Liver (tissue), 9 donors: ENCODE measurements around the gene ZNF280A. TPM values are rescaled to one million over a fixed set of nuclear protein-coding genes. Genes with fewer than 3 reads are reported as not detected.

Experiments used
- DNase-seq: peaks from one replicate; pipeline ENCODE4 v3.0.0-alpha.2; 2017; ENCODE audit warnings: low spot score
- H3K27ac ChIP-seq, 2 donors: one replicate each; pipeline ENCODE4 v1.7.0; 2013; ENCODE audit warnings: inconsistent platforms in 2 of 2, low read length in 2 of 2, control low read depth in 1 of 2, low read depth in 1 of 2, mild to moderate bottlenecking in 1 of 2
- H3K27me3 ChIP-seq, 4 donors: one replicate each; pipeline versions ENCODE4 v1.6.1 to v1.7.0; 2013; ENCODE audit warnings: low read length in 3 of 4, inconsistent platforms in 1 of 4, mild to moderate bottlenecking in 1 of 4, moderate library complexity in 1 of 4; ENCODE audit not compliant: control insufficient read depth in 4 of 4, insufficient read depth in 4 of 4
- H3K36me3 ChIP-seq, 4 donors: one replicate each; pipeline versions ENCODE4 v1.6.1 to v1.7.0; 2013; ENCODE audit warnings: low read length in 3 of 4, mild to moderate bottlenecking in 3 of 4, low read depth in 1 of 4, moderate library complexity in 1 of 4; ENCODE audit not compliant: control insufficient read depth in 4 of 4, insufficient read depth in 3 of 4
- H3K4me1 ChIP-seq, 4 donors: one replicate each; pipeline versions ENCODE4 v1.6.1 to v1.7.0; 2013; ENCODE audit warnings: low read length in 3 of 4, mild to moderate bottlenecking in 3 of 4, moderate library complexity in 1 of 4; ENCODE audit not compliant: control insufficient read depth in 4 of 4, insufficient read depth in 4 of 4
- H3K4me3 ChIP-seq, 3 donors: one replicate each; pipeline versions ENCODE4 v1.6.1 to v1.7.0; 2013; ENCODE audit warnings: low read length in 3 of 3, control low read depth in 1 of 3, low read depth in 1 of 3, mild to moderate bottlenecking in 1 of 3
- H3K9ac ChIP-seq, 2 donors: one replicate each; pipeline ENCODE4 v1.7.0; 2013; ENCODE audit warnings: low read length in 2 of 2, mild to moderate bottlenecking in 2 of 2, moderate library complexity in 2 of 2, control low read depth in 1 of 2, low read depth in 1 of 2
- H3K9me3 ChIP-seq, 4 donors: one replicate each; pipeline versions ENCODE4 v1.6.1 to v1.7.0; 2013; ENCODE audit warnings: low read length in 3 of 4; ENCODE audit not compliant: control insufficient read depth in 4 of 4
- EGR1 ChIP-seq, 2 donors: IDR thresholded peaks; 2 replicates each; pipeline ENCODE4 v1.6.1; 2016 to 2018; ENCODE audit warnings: antibody characterized with exemption in 2 of 2, low read depth in 2 of 2
- FOXA1 ChIP-seq: IDR thresholded peaks from 2 replicates; pipeline ENCODE4 v1.6.1; 2016; ENCODE audit warnings: antibody characterized with exemption
- FOXA2 ChIP-seq: IDR thresholded peaks from 2 replicates; pipeline ENCODE4 v1.6.1; 2016; ENCODE audit warnings: antibody characterized with exemption
- HNF4A ChIP-seq, 2 donors: conservative IDR thresholded peaks; 2 replicates each; pipeline ENCODE4 v1.6.1; 2016; ENCODE audit warnings: antibody characterized with exemption in 2 of 2, mild to moderate bottlenecking in 2 of 2
- HNF4G ChIP-seq: IDR thresholded peaks from 2 replicates; pipeline ENCODE4 v1.6.1; 2016; ENCODE audit warnings: antibody characterized with exemption
- JUND ChIP-seq, 2 donors: IDR thresholded peaks; 2 replicates each; pipeline ENCODE4 v1.6.1; 2016; ENCODE audit warnings: antibody characterized with exemption in 2 of 2
- MAX ChIP-seq: IDR thresholded peaks from 2 replicates; pipeline ENCODE4 v1.6.1; 2016; ENCODE audit warnings: antibody characterized with exemption
- NR2F2 ChIP-seq: IDR thresholded peaks from 2 replicates; pipeline ENCODE4 v1.6.1; 2016; ENCODE audit warnings: antibody characterized with exemption
- RAD21 ChIP-seq, 2 donors: IDR thresholded peaks; 2 replicates each; pipeline ENCODE4 v1.6.1; 2016; ENCODE audit warnings: antibody characterized with exemption in 2 of 2, mild to moderate bottlenecking in 2 of 2
- RXRA ChIP-seq, 2 donors: IDR thresholded peaks; 2 replicates each; pipeline ENCODE4 v1.6.1; 2017 to 2018; ENCODE audit warnings: antibody characterized with exemption in 2 of 2, mild to moderate bottlenecking in 1 of 2
- SP1 ChIP-seq: IDR thresholded peaks from 2 replicates; pipeline ENCODE4 v1.6.1; 2018; ENCODE audit warnings: antibody characterized with exemption, mild to moderate bottlenecking
- TAF1 ChIP-seq: conservative IDR thresholded peaks from 2 replicates; pipeline ENCODE4 v1.6.1; 2016; ENCODE audit warnings: antibody characterized with exemption, mild to moderate bottlenecking
- YY1 ChIP-seq: IDR thresholded peaks from 2 replicates; pipeline ENCODE4 v1.6.1; 2016; ENCODE audit warnings: antibody characterized with exemption, mild to moderate bottlenecking
- WGBS: extraction: QIAGEN DNeasy Blood & Tissue Kit; methylation state at CpG from one replicate; pipeline ENCODE4 v1.1.7; 2013; 5-methylcytosine and 5-hydroxymethylcytosine counted together
- polyA plus RNA-seq, 2 donors: library from polyadenylated mRNA; stranded (reverse) in 1 of 2; unstranded in 1 of 2; fragments of 200-250 nt in 1 of 2; fragments of >200 nt in 1 of 2; fragmentation: Nextera tagmentation in 1 of 2; extraction: Ambion mirVana in 1 of 2; gene quantifications; one replicate each; pipeline versions ENCODE4 v1.2.1 to v1.2.3, GENCODE V29; 2013 to 2015
- total RNA-seq, 2 donors: library from RNA; depleted of rRNA; stranded (reverse); fragments of >200 nt; gene quantifications; one replicate each; pipeline ENCODE4 v1.2.3, GENCODE V29; 2014
- TF ChIP-seq, protein P1 (sequence below): fragments of 150-350 bp; IDR thresholded peaks from 2 replicates; pipeline ENCODE4 v1.5.1; 2017; ENCODE audit warnings: improper control_type of control experiment, low read depth, low read length; ENCODE audit not compliant: missing input control
- TF ChIP-seq, protein P2 (sequence below): IDR thresholded peaks from 2 replicates; pipeline ENCODE4 v1.6.1; 2016; ENCODE audit warnings: antibody characterized with exemption
- TF ChIP-seq, protein P3 (sequence below): IDR thresholded peaks from 2 replicates; pipeline ENCODE4 v1.6.1; 2016; ENCODE audit warnings: antibody characterized with exemption, mild to moderate bottlenecking
- TF ChIP-seq, protein P4 (sequence below): IDR thresholded peaks from 2 replicates; pipeline ENCODE4 v1.6.1; 2016; ENCODE audit warnings: antibody characterized with exemption
- donor health status: healthy.
- donor health status: healthy.
- donor health status: healthy.
- donor health status: healthy.
- donor health status: healthy.

ZNF280A gene
- total and polyA plus RNA-seq, 4 donors = not detected

DNA sequence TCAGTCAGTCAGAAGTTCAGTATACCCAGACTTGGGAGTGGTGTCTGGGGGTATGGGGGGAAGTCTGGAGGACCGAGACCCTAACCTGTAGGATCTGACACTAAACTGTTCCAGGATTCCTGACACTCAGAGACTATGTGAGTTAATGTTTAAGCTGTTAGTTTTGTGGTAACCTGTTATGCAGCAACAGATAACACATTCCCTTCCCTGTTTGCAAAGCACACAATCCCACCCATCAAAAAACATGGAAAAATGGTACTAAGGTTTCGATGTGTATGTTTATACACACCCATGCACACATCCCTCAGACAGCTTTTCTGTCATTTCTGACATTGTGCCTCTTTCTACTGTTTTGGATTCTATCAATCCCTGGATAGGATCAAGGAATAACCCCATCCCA is 39.1 kb downstream of the ZNF280A start:
- Histone ChIP-seq H3K9ac (no peak overlapping the region), H3K9me3 (no peaks in the 10 kb centered on the region), H3K27me3 (no peaks in the 10 kb centered on the region), H3K36me3 (no peaks in the 10 kb centered on the region), H3K4me1 (no peaks in the 10 kb centered on the region), H3K4me3 (no peak overlapping the region), H3K27ac (no peak overlapping the region)
- no peak for TF ChIP-seq MAX
- no peak for TF ChIP-seq FOXA2
- no peak for TF ChIP-seq HNF4A (conservative IDR thresholded peaks at IDR 0.05)
- TF ChIP-seq, protein P1, sequence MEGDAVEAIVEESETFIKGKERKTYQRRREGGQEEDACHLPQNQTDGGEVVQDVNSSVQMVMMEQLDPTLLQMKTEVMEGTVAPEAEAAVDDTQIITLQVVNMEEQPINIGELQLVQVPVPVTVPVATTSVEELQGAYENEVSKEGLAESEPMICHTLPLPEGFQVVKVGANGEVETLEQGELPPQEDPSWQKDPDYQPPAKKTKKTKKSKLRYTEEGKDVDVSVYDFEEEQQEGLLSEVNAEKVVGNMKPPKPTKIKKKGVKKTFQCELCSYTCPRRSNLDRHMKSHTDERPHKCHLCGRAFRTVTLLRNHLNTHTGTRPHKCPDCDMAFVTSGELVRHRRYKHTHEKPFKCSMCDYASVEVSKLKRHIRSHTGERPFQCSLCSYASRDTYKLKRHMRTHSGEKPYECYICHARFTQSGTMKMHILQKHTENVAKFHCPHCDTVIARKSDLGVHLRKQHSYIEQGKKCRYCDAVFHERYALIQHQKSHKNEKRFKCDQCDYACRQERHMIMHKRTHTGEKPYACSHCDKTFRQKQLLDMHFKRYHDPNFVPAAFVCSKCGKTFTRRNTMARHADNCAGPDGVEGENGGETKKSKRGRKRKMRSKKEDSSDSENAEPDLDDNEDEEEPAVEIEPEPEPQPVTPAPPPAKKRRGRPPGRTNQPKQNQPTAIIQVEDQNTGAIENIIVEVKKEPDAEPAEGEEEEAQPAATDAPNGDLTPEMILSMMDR = no peak
- TF ChIP-seq, protein P2, sequence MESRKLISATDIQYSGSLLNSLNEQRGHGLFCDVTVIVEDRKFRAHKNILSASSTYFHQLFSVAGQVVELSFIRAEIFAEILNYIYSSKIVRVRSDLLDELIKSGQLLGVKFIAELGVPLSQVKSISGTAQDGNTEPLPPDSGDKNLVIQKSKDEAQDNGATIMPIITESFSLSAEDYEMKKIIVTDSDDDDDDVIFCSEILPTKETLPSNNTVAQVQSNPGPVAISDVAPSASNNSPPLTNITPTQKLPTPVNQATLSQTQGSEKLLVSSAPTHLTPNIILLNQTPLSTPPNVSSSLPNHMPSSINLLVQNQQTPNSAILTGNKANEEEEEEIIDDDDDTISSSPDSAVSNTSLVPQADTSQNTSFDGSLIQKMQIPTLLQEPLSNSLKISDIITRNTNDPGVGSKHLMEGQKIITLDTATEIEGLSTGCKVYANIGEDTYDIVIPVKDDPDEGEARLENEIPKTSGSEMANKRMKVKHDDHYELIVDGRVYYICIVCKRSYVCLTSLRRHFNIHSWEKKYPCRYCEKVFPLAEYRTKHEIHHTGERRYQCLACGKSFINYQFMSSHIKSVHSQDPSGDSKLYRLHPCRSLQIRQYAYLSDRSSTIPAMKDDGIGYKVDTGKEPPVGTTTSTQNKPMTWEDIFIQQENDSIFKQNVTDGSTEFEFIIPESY = no peak
- WGBS = 35% methylated on average over 2 of the region's 2 CpGs
- no peak for DNase-seq

DNA sequence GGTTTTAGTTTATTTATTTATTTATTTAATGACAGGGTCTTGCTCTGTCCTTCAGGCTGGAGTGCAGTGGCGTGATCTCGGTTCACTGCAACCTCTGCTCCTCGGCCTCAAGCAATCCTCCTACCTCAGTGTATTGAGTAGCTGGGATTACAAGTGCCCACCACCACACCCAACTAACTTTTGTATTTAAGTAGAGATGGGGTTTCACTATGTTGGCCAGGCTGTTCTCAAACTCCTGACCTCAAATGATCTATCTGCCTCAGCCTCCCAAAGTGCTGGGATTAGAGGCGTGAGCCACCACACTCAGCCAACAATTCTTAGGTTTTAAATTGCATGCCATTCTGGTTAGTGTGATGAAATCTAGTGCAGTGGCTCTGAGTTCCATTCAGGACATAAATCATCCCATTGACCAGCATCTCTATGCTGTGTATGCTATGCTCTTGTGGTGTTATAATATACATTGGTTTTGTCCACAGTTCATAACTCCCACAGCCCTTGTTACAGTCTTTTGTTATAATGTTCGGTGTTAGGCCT is 40.0 kb downstream of the ZNF280A start:
- H3K9ac ChIP-seq = no peak overlapping the region
- 97% methylated on average over 5 of the region's 5 CpGs for WGBS
- no peaks in the 10 kb centered on the region for H3K36me3 ChIP-seq
- no peak overlapping the region for H3K4me3 ChIP-seq
- no peak for DNase-seq
- H3K27ac ChIP-seq = no peak overlapping the region
- TF ChIP-seq FOXA1 (no peak), RAD21 (IDR thresholded peaks at IDR 0.05) (no peak), RXRA (IDR thresholded peaks at IDR 0.05) (no peak), YY1 (no peak), HNF4A (conservative IDR thresholded peaks at IDR 0.05) (no peak), FOXA2 (no peak), HNF4G (no peak), EGR1 (IDR thresholded peaks at IDR 0.05; ENCODE audit: low read depth in 2 of 2) (no peak), TAF1 (no peak), MAX (no peak), NR2F2 (no peak), JUND (IDR thresholded peaks at IDR 0.05) (no peak), SP1 (no peak)
- TF ChIP-seq, protein P3, sequence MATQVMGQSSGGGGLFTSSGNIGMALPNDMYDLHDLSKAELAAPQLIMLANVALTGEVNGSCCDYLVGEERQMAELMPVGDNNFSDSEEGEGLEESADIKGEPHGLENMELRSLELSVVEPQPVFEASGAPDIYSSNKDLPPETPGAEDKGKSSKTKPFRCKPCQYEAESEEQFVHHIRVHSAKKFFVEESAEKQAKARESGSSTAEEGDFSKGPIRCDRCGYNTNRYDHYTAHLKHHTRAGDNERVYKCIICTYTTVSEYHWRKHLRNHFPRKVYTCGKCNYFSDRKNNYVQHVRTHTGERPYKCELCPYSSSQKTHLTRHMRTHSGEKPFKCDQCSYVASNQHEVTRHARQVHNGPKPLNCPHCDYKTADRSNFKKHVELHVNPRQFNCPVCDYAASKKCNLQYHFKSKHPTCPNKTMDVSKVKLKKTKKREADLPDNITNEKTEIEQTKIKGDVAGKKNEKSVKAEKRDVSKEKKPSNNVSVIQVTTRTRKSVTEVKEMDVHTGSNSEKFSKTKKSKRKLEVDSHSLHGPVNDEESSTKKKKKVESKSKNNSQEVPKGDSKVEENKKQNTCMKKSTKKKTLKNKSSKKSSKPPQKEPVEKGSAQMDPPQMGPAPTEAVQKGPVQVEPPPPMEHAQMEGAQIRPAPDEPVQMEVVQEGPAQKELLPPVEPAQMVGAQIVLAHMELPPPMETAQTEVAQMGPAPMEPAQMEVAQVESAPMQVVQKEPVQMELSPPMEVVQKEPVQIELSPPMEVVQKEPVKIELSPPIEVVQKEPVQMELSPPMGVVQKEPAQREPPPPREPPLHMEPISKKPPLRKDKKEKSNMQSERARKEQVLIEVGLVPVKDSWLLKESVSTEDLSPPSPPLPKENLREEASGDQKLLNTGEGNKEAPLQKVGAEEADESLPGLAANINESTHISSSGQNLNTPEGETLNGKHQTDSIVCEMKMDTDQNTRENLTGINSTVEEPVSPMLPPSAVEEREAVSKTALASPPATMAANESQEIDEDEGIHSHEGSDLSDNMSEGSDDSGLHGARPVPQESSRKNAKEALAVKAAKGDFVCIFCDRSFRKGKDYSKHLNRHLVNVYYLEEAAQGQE = no peak
- TF ChIP-seq, protein P1 = no peak
- TF ChIP-seq, protein P2 = no peak
- TF ChIP-seq, protein P4, sequence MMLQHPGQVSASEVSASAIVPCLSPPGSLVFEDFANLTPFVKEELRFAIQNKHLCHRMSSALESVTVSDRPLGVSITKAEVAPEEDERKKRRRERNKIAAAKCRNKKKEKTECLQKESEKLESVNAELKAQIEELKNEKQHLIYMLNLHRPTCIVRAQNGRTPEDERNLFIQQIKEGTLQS = no peak
- no peaks in the 10 kb centered on the region for H3K27me3 ChIP-seq
- H3K9me3 ChIP-seq = no peaks in the 10 kb centered on the region
- no peaks in the 10 kb centered on the region for H3K4me1 ChIP-seq
